ENCODE results near the gene TBC1D1.
"Not testable (repeated sequence)": the region's sequence is repeated elsewhere in the genome, so short reads cannot be mapped to it uniquely, and the experiment has no call there.

TBC1D1 gene

DNA sequence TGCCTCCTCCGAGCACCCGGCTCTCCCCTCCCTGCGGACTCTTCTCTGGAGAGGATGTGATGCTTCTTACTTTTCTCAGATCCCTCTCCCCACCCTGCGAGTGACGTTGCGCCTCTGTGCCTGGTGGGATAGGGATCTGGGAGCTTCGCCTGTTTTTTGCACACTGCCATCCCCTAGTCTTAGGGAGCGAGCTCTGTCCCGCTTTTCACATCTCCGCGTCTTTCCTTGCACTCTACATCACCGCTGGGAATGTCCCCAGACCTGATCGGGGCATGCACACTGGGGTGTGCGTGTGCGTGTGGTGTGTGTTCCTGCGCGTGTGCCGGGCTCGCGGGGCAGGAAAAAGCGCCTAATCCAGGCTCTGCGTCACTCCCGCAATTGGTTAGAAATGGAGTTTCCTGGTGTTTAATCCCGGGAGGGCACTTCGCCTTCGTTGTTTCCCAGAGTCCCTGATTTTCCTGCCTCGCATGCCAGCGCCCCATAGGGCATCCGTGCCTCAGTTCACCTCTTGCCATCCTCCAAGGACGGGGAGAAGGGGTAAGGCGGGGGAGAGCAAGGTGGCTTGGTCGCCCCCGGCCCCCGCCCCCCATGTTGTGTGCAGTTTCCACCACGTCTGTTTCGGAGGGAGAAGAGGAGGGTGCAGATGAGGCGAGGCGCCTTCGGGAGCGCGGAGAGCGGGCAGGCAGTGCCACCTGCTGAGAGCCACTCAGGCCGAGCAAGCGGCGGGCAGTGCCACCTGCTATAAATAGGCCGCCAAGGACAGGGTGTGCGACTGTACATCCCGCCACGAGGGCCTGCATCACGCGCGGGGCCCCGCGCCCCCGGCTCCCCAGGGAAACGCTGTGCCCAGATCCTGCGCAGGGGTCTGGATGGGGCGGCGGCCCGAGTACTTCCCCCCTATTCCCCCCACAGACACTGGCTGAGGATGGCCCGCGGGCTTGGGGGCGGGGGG is 759 bp upstream of the TBC1D1 start:
- no peak for DNase-seq

DNA sequence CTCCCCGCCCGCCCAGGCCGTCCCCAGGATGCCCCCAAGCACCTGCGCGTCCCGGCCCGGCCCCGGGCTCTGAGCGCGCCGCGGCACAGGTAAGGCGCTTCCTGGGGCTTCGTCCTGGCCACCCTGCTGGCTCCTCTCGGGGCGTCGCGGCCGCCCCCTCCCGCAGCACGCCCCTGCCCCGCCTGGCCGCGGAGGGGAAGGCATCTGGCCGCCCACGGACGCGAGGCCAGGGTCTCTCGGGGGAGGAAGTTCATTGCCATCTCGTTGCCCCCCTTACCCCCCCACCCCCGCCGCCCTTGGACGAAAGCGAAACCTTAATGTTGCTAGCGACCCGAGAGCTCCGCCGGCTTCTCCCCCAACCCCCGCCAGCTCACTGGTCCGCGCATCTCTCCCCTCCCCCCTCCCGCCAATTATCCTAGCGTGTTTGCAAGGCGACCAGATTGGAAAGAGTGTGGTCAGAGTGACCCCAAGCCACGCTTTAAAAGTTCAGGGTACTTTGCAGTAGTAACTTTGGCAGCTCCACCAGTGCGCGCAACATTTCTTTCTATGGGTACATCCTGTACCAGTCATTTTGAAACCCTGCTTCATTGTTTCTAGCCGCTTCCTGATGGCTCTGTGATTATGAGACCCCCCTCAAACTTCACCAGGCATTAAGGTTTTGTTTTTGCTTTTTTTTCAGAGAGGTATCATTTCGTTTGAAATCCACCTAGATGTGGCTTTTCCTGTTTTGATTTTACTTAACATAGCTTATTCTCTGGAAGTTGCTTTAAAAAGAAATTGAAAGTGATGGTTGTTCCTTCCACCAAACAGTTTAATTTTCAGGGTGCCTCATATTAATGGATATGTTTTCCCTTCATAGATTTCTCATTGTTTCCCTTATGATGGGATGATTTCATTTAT is 626 bp downstream of the TBC1D1 start:
- no peak for DNase-seq

DNA sequence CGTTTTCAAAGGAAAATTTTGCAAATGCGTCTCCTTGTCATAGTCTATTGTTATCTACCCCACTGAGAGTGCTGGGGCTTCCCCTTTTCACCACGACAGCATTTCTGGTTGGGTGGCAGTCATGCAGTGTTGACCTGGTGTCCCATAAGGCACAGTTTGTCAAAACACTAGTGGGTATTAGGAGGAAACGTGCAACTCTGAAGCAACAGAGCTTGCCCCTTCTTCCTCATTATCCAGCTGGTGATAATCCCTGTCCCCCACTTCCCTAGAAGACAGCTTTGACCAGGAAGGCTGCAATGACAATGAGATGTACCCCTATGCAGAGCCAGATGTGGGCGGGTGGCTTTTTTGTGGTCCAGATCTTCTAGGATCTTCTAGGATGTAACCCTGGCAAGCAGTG is 1.8 kb downstream of the TBC1D1 start:
- no peak for DNase-seq

DNA sequence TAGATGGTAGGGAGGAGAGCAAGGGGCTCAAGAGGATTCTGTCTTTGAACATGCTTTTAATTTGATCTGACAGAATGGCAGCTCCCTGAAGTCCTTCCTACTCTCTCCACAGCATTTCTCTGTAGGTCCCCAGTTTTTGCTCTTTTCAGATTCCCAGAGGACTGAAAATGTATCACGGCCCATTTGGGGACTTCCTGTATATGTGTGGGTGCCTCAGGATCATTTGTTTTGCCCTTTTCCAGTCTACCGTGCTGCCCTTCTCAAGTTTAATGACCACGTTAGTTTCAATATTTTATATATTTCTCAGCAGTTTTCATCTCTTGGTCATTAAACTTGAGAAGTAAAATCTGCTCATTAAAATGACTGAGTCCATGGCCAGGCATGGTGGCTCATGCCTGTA is 2.3 kb downstream of the TBC1D1 start:
- DNase-seq, result no peak

DNA sequence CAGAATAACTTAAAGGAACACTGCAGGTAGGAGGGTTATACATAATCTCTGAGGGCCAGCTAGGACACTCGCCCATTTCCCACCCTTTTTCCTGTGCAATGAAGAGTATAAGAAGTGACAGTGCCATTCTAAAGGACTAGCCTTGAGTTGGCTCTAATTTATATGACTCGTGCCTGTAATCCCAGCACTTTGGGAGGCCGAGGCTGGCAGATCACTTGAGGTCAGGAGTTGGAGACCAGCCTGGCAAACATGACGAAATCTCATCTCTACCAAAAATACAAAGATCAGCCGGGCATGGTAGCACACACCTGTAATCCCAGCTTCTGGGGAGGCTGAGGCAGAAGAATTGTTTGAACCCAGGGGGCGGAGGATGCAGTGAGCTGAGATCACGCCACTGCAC is 4.4 kb downstream of the TBC1D1 start:
- no peak for DNase-seq

DNA sequence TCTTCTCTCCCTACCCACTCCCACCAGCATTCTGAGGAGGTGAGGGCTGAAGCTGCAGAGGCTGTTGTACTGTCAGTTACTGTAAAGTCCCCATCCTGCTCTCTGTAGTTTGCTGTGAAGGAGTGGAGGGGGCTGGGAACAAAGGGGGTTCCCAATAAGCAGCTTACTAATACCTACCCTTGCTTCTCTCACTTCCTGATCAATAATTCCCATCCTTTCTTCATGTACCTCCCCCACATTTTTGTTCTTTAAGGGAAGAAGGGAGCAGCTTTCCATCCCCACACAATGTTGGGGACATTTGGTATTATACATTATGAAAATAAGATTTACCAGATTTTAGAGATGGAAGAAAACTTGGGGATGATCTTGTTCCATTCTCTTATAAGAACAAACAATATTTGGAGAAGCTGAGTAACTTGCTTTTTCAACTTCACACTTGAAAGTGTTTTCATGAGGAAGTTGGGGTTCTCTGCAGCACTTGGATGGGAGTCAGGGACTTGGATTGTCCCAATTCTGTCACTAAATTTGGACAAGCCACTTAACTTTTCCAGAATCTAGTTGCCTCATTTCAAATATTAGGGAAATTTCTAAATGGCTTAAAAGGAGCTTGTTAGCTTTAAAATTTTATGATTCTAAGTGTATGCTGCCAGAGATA is 5.4 kb downstream of the TBC1D1 start:
- no peak for DNase-seq

DNA sequence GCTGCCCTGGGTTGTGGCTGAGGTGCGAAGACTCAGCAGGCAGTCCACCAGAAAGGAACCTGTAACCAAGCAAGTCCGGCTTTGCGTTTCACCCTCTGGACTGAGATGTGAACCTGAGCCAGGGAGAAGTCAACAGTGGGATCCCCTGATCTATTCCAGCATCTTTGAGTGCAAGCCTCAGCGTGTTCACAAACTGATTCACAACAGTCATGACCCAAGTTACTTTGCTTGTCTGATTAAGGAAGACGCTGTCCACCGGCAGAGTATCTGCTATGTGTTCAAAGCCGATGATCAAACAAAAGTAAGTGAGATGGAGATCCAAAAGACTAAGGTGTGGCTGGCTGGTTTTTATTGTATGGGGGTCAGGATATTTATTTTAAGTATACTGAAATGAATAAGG is 11.3 kb downstream of the TBC1D1 start:
- DNase-seq, result no peak

DNA sequence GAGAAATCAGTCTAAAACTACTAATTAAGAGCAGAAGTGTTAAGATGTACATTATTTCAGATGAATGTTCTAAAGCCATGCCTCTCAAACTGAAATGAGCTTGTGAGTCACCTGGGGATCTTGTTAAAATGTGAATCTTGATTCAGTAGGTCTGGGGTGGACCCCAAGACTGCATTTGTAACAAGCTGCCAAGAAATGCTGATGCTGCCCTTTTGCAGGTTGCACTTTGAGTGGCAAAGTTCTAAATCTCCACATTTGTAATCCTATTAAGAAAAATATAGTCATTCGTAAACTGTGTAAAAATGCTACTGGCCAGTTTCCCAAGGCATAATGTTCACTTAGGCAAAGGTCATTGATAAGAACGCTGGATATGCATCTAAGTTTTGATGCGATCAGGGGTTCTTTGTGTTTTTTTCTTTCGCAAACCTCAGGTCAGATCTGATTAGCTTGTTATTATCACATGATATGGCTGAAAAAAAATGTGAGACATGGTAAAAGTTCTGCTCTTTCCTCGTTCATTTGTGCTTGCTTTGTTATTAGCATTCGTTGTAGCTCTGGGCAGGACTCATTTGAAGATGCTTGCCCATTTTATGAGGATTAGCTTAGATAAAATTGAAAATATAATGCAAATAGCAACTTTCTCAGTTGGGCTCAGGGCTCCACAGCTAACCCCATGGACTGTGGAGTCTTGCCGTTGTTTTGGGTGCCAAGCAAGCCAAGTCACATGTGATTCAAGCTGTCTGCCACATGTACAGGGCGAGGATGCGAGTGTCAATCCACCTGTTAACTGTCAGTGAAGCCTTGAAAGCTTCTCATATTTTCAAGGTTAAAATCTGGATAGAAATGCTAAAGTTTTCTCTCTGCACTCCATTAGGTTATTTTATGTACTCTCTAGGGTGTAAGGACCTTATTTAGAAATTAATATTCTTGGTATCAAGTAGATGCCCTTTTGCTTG is 12.1 kb downstream of the TBC1D1 start:
- no peak for DNase-seq

DNA sequence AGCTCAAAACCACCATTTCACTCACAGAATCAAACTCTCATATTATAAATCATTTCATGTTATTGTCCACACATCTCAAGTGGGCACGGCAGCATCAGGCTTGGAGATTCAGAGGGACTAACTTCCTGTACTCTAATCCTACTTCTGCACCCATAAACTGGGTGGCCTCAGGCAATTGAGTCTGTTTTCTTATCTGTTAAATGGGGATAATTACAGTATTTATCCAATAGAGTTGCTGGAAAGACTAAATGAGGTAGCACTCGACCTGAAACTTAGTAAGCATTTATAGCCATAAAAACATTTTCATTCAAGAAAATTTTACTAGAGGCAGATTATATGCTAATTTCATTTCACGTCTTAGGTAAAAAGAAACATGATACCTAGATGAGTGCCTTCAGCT is 13.0 kb downstream of the TBC1D1 start:
- no peak for DNase-seq

DNA sequence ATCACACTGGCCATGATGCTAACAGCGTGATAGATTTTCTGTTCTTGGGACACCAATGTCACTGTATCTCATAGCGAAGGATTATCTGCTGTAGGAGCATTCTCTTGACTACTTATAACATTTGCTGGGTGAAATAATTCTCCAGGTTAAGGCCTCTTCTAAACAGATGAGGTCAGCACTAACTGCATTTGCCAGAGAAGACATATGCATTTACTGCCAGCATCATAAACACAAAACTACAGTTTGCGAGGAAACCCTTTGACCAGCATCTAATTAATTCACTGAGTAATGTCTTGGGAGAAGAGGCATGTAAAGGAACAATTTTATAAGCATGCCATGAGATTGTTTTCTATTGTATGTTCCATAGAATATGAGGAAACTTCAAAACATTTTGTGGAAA is 13.9 kb downstream of the TBC1D1 start:
- DNase-seq, result no peak

DNA sequence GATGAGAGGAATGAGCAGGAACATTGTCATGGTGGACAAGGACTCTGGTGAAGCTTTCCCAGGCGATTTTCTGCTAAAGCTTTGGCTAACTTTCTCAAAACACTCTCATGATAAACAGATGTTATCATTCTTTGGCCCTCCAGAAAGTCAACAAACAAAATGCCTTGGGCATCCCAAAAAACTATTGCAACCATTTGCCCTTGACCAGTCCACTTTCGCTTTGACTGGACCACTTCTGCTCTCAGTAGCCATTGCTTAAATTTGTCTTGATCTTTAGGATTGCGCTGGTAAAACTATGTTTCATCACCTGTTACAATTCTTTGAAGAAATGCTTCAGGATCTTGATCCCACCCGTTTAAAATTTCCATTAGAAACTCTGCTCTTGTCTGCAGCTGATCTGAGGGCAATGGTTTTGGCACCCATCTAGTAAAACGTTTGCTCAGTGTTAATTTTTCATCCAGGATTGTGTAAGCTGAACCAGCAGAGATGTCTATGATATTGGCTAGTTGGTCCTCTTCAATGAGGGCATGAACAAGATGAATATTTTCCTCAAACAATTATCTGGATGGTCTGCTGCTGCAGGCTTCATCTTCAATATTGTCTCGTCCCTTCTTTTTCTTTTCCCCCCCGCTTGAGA is 14.8 kb downstream of the TBC1D1 start:
- no peak for DNase-seq

DNA sequence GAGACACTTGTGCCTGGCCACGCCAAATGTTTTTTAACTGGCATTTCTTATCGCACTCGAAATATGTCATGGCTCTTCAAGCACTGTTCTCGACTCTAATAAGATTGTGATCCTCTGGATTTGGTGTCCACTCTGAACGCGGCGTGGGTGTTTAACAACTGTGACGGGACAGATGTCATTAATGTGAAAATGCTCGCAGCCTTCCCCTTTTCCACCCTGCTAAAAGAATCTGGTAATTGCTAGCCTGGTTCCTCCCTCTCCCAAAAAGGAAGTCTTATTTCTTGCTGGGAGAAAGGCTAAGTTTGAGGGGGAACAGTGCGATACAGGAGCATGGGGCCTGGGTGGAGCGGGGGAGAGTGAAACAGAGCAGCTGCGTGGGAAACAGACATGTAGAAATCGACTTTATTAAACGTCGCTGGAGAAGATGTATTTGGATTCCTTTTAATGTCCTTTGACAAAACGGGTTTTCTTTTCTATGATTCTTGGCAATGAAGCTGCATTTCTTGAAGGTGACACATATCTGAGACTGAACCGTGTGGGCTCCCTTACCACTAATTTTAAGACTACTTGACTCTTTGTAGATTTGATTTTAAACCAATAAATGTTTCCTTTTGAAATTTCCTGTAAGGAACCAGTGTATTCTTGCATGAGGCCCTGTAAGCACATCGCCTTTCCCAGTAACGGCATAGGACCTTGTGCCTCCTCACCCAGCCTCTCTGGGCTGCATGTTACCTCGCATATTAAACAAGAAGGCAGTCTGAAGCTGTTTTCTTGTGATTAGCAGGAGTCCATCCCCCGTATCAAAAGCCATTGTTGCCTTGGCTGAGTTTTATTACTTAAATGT is 17.8 kb downstream of the TBC1D1 start:
- DNase-seq, result no peak

DNA sequence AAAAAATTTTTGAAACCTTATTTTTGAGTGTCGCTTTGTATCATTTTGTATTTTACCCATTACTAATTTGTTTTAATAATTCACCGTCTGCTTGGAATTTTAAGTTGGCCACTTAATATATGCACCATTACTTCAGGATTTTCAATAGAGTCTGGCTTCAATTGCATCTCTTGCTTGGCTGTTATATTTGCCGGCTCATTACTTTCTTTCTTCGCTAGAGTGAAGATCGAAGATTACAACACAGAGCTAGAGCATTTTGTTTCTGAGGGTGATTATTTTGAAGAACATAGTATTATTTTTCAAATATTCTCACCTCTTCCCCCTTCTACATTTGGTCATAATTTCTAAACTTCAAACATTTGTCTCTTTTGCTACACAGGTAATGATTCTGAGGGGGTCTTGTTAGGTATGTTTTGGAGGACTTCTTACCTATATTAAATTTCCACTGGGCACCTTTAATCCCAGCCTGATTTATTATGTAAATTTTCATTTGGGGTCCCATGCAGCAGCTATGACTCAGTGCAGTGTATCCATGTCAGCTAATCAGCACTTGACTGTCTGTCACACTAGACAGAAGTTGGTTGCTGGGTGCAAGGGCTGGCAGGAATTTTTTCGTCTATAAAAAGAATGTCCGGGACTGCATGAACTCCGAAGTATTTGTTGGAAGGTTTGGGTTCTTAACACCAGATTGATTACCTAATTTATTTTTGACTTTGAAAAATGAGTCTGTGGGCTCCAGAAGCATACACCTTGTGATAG is 18.6 kb downstream of the TBC1D1 start:
- no peak for DNase-seq

DNA sequence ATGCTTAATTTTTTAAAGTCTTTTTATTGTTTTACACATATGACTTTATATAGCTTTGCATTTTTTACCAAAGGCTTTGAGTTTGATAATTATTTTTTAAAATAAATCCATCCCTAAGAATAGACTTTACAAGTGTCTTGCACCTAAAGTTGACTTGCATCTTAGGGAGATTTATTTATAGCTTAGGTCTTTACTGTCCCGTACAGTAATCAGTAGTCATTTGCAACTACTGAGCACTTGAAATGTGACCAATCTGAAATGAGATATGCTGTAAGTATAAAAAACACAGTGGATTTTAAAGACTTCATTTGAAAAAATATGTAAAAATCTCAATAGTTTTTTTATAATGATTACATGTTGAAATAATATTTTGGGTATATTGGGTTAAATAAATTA is 19.2 kb downstream of the TBC1D1 start:
- no peak for DNase-seq

DNA sequence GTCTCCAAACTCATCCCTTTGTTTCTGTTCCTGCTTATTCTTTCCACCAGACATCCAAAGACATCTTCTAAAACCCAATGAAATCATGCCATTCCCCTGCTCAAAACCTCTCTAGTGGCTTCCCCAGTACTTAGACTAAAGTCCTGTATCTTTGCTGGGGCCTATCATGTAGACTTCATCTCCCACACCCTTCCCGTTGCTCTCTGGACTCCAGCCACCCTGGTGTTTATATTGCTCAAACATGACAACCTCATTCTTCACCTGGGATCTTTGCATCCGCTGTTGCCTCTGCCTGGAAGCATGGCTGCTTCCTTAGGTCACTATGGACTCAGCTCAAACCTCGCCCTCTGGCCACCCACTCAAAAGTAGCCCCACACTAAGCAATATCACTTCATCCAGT is 23.7 kb downstream of the TBC1D1 start:
- no peak for DNase-seq

DNA sequence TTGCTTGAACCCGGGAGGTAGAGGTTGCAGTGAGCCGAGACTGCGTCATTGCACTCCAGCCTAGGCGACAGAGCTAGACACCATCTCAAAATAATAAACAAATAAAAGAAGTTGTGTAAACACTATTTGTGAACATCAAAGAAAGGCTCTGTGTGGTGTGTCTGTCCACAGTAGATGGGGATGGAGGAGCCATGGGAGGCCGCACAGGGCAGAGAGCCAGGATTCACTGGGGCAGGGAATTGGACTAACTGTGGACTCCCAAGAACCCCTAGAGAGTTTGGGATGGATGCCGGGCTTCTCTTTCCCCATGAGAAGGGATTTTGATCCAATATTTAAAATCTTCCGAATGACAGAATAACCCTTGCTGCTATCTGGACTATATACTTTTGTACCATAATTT is 26.5 kb downstream of the TBC1D1 start:
- DNase-seq, result no peak

DNA sequence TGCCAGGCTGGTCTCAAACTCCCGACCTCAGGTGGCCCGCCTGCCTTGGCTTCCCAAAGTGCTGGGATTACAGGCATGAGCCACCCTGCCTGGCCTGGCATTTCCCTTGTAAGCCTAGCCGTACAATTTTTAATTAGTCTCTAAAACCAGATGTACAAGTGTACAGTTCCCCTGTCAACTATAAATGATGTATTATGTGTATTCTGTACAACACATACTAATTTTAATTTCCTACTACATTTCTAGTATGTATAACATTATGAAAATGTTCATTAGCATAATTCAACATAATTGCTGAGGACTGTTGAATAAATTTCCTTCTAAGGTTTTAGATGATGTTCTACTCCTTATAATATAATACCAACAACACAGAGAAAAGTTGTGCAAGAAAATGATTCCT is 27.8 kb downstream of the TBC1D1 start:
- no peak for DNase-seq

DNA sequence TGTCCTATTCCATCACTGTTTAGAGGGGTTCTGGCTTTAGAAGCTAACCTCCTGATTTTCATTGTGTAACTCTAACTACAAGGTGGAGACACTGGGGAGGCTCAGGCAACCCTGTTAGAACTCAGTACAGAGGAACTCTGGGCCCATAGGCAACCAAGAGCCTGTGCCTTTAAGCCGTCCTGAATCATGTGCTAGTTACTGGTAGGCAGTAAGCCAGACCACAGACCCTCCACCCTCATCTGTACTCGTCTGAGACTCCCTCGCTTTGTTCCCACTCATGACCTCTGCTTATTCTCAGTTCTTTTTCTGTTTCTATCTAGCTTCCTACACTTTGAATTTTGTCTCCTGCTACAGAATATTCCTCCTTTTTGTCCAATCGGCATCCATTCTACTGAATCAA is 31.4 kb downstream of the TBC1D1 start:
- no peak for DNase-seq

DNA sequence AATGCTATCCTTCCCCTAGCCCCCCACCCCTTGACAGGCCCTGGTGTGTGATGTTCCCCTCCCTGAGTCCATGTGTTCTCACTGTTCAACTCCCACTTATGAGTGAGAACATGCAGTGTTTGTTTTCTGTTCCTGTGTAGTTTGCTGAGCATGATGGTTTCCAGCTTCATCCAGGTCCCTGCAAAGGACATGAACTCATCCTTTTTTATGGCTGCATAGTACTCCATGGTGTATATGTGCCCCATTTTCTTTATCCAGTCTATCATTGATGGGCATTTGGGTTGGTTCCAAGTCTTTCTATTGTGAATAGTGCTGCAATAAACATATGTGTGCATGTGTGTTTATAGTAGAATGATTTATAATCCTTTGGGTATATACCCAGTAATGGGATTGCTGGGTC is 32.2 kb downstream of the TBC1D1 start:
- DNase-seq, result not testable (repeated sequence)

DNA sequence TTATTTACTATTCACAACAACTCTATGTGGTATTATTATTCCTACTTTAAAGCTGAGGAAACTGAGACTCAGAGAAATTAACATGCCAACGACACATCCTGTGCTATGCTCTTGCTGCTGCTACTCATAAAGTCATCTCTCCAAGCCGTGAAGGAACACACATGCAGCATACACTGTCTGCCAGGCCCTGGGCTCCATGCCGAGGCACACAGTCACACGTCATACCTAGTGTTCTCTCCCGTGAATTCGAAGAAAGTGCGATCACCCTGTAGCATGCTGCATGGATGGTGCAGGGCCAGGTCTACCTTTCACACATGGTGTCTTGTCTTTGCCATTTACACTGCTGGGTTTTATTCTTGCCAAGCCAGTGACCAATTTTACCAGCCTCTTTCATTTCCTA is 34.1 kb downstream of the TBC1D1 start:
- DNase-seq, result no peak

Measured in amniotic stem cell (primary cell).